B cell (primary cell): ENCODE measurements around the gene ENDOV. TPM values are rescaled to one million over a fixed set of nuclear protein-coding genes. Genes with fewer than 3 reads are reported as not detected.

Source experiments
- ATAC-seq: fragments of 200-7000 bp; cut with Tn5 transposase; one replicate; pipeline ENCODE4 v1.10.0; 2021; ENCODE audit warnings: low read depth, mild to moderate bottlenecking, moderate number of reproducible peaks, moderate library complexity
- CTCF ChIA-PET: fragments of 350-600 bp; sonication (Branson Sonifier 250); formaldehyde crosslinking; loops from one replicate; lab custom pipeline; 2021; ENCODE audit warnings: antibody characterized with exemption, inconsistent platforms; lab: Charles Lee
- POLR2A ChIA-PET: fragments of 350-600 bp; sonication (Branson Sonifier 250); formaldehyde crosslinking; loops from one replicate; lab custom pipeline; 2021; ENCODE audit warnings: antibody characterized with exemption; lab: Charles Lee
- DNase-seq: peaks from one replicate; pipeline ENCODE4 v3.0.0; 2013
- H2AFZ ChIP-seq: 2 replicates; pipeline ENCODE4 v1.6.1; 2012; ENCODE audit warnings: mild to moderate bottlenecking, low read depth, low read length; ENCODE audit not compliant: insufficient read depth, poor library complexity, severe bottlenecking
- H3K27ac ChIP-seq, 2 donors: 1 replicate in 1 of 2; 2 replicates in 1 of 2; pipeline ENCODE4 v1.5.1; 2012 to 2013; ENCODE audit warnings: low read length in 2 of 2, mild to moderate bottlenecking in 2 of 2, moderate library complexity in 1 of 2
- H3K27me3 ChIP-seq, 4 experiments: fragments of 200-600 bp in 1 of 4; sonication (generic) in 1 of 4; replicated peaks in 1 of 4; 1 replicate in 2 of 4; 2 replicates in 2 of 4; pipeline versions ENCODE4 v1.6.1 to v1.7.0; 2013 to 2016; ENCODE audit warnings: low read length in 3 of 4, mild to moderate bottlenecking in 2 of 4, mixed read lengths in 1 of 4, moderate library complexity in 1 of 4; ENCODE audit not compliant: insufficient read depth in 4 of 4, control insufficient read depth in 3 of 4; ENCODE audit errors: control extremely low read depth in 1 of 4
- H3K36me3 ChIP-seq, 2 experiments: replicated peaks in 1 of 2; 1 replicate in 1 of 2; 2 replicates in 1 of 2; pipeline versions ENCODE4 v1.6.1 to v1.7.1; 2013; ENCODE audit warnings: low read length in 1 of 2; ENCODE audit not compliant: insufficient read depth in 2 of 2, control insufficient read depth in 1 of 2; ENCODE audit errors: control extremely low read depth in 1 of 2, extremely low read depth in 1 of 2
- H3K4me1 ChIP-seq, 2 donors: fragments of 200-600 bp in 1 of 2; sonication (generic) in 1 of 2; 1 replicate in 1 of 2; 2 replicates in 1 of 2; pipeline versions ENCODE4 v1.5.1 to v1.6.1; 2013 to 2017; ENCODE audit warnings: low read length in 2 of 2; ENCODE audit not compliant: control insufficient read depth in 2 of 2, insufficient read depth in 2 of 2
- H3K4me2 ChIP-seq: replicated peaks from 2 replicates; pipeline ENCODE3; 2012; ENCODE audit warnings: mild to moderate bottlenecking, low read depth, low read length; ENCODE audit not compliant: poor library complexity, severe bottlenecking
- H3K4me3 ChIP-seq, 5 experiments: fragments of 200-600 bp in 1 of 5; sonication (generic) in 1 of 5; 1 replicate in 3 of 5; 2 replicates in 2 of 5; pipeline versions ENCODE4 v1.5.1 to v1.7.0; 2011 to 2016; ENCODE audit warnings: low read length in 4 of 5, mild to moderate bottlenecking in 4 of 5, low read depth in 2 of 5, control low read depth in 1 of 5, moderate library complexity in 1 of 5; ENCODE audit not compliant: insufficient read depth in 1 of 5; ENCODE audit errors: control extremely low read depth in 1 of 5, extremely low read depth in 1 of 5
- H3K79me2 ChIP-seq: fragments of 200-600 bp; sonication (generic); one replicate; pipeline ENCODE4 v1.6.0; 2016; ENCODE audit warnings: low read length; ENCODE audit not compliant: control insufficient read depth, insufficient read depth
- H3K9ac ChIP-seq: fragments of 200-600 bp; sonication (generic); 2 replicates; pipeline ENCODE4 v1.6.1; 2017; ENCODE audit warnings: mild to moderate bottlenecking, low read length, moderate library complexity
- H3K9me3 ChIP-seq, 3 donors: one replicate each; pipeline versions ENCODE4 v1.6.1 to v1.7.1; 2013; ENCODE audit warnings: low read length in 2 of 3; ENCODE audit not compliant: control insufficient read depth in 2 of 3, insufficient read depth in 1 of 3; ENCODE audit errors: control extremely low read depth in 1 of 3
- H4K20me1 ChIP-seq: 2 replicates; pipeline ENCODE4 v1.6.0; 2012; ENCODE audit warnings: mild to moderate bottlenecking, low read length; ENCODE audit not compliant: insufficient read depth, control insufficient read depth, poor library complexity, severe bottlenecking
- H3K27ac Mint-ChIP-seq: one replicate; pipeline ENCODE4 v1.8.0; 2021; ENCODE audit warnings: mixed read lengths
- H3K27me3 Mint-ChIP-seq: one replicate; pipeline ENCODE4 v1.8.0; 2021; ENCODE audit warnings: mixed read lengths
- H3K4me1 Mint-ChIP-seq: one replicate; pipeline ENCODE4 v1.8.0; 2021; ENCODE audit warnings: mixed read lengths
- H3K4me3 Mint-ChIP-seq: one replicate; pipeline ENCODE4 v1.8.0; 2021; ENCODE audit warnings: mixed read lengths
- H3K9me3 Mint-ChIP-seq: one replicate; pipeline ENCODE4 v1.8.0; 2022; ENCODE audit warnings: mixed read lengths; ENCODE audit not compliant: insufficient read depth
- CTCF ChIP-seq: fragments of 200-600 bp; IDR thresholded peaks from one replicate; pipeline ENCODE4 v1.8.0; 2022; ENCODE audit warnings: antibody characterized with exemption, mild to moderate bottlenecking
- EZH2 ChIP-seq: IDR thresholded peaks from 2 replicates; pipeline ENCODE4 v1.6.1; 2012; ENCODE audit warnings: borderline replicate concordance, low read depth, mild to moderate bottlenecking, moderate library complexity, low read length; ENCODE audit not compliant: insufficient read depth, poor library complexity, severe bottlenecking
- WGBS: methylation state at CpG from one replicate; pipeline ENCODE4 v1.1.5; 2013; ENCODE audit warnings: missing lambda C conversion rate; ENCODE audit not compliant: insufficient coverage; 5-methylcytosine and 5-hydroxymethylcytosine counted together
- intact Hi-C: fragments of 100-400 bp; cut with micrococcal nuclease; formaldehyde crosslinking; loops from one replicate; pipeline ENCODE4 v1.10.0; 2022
- polyA plus RNA-seq: library from polyadenylated mRNA; depleted of rRNA; stranded (reverse); fragments of >200 nt; gene quantifications from 2 replicates; pipeline ENCODE4 v1.2.3, GENCODE V29; 2012
- total RNA-seq, 2 donors: library from RNA; stranded (reverse); fragments of 120-200 nt in 1 of 2; gene quantifications; 1 replicate in 1 of 2; 2 replicates in 1 of 2; pipeline versions ENCODE4 v1.2.3 to v1.2.4, GENCODE V29; 2013 to 2022

Gene ENDOV
- total and polyA plus RNA-seq, 2 donors (not counting 1 experiment from before 2014, with no cell fraction given): 25.3 to 49.5 TPM

GRCh38 chr17:80422276-80422675 lies 7.3 kb downstream of the ENDOV start:
- H3K36me3 ChIP-seq: peaks cover 0 to 11% of the 10 kb centered on the region in 2 experiments
- H3K79me2 ChIP-seq: peaks cover 8% of the 10 kb centered on the region
- POLR2A ChIA-PET: no interaction called here
- no peaks in the 10 kb centered on the region for H3K27me3 Mint-ChIP-seq
- DNase-seq: no peak
- no peak for ATAC-seq
- TF ChIP-seq CTCF: no peak
- no peak for TF ChIP-seq EZH2
- peaks cover 0 to 3% (median 0%) of the 10 kb centered on the region in 4 experiments for H3K27me3 ChIP-seq
- no peaks in the 10 kb centered on the region for H4K20me1 ChIP-seq
- no peak overlapping the region for H3K4me2 ChIP-seq
- no peak overlapping the region for H3K27ac Mint-ChIP-seq
- no peaks in the 10 kb centered on the region for H3K9me3 Mint-ChIP-seq
- no peak overlapping the region for H3K9ac ChIP-seq
- peaks cover 32% of the 10 kb centered on the region for H3K4me1 Mint-ChIP-seq
- 94% methylated on average over 18 of the region's 18 CpGs for WGBS
- no peaks in the 10 kb centered on the region for H3K9me3 ChIP-seq
- H2AFZ ChIP-seq: no peak overlapping the region
- no peak overlapping the region for H3K27ac ChIP-seq
- CTCF ChIA-PET: interaction anchor here (6.7 kb wide), 1 partner anchor 153 kb away, joined by 75 read pairs; no protein-coding TSS in a partner anchor
- H3K4me3 Mint-ChIP-seq: no peak overlapping the region
- H3K4me3 ChIP-seq: no peak overlapping the region
- intact Hi-C loops: no loop called here
- H3K4me1 ChIP-seq: peaks cover 37 to 39% of the 10 kb centered on the region in 2 donors

- Histone ChIP-seq H3K36me3 (peaks cover 0 to 8% of the 10 kb centered on the region in 2 experiments), H3K79me2 (peaks cover 3% of the 10 kb centered on the region), H4K20me1 (no peaks in the 10 kb centered on the region), H2AFZ (no peak overlapping the region), H3K9me3 (no peaks in the 10 kb centered on the region), H3K4me1 (peaks cover 37 to 39% of the 10 kb centered on the region in 2 donors), H3K4me2 (no peak overlapping the region), H3K9ac (no peak overlapping the region), H3K27ac (no peak overlapping the region), H3K4me3 (no peak overlapping the region), H3K27me3 (peaks cover 0 to 3% (median 0%) of the 10 kb centered on the region in 4 experiments)
- no peaks in the 10 kb centered on the region for H3K9me3 Mint-ChIP-seq
- ATAC-seq: no peak
- peaks cover 30% of the 10 kb centered on the region for H3K4me1 Mint-ChIP-seq
- ChIA-PET POLR2A (no interaction called here), CTCF (interaction anchor here (6.7 kb wide), 1 partner anchor 153 kb away, joined by 75 read pairs; no protein-coding TSS in a partner anchor)
- intact Hi-C loops: no loop called here
- no peak for TF ChIP-seq CTCF
- TF ChIP-seq EZH2: no peak
- H3K27me3 Mint-ChIP-seq: no peaks in the 10 kb centered on the region
- no peak overlapping the region for H3K27ac Mint-ChIP-seq
- WGBS: 85% methylated on average over 17 of the region's 20 CpGs
- no peak for DNase-seq
- no peak overlapping the region for H3K4me3 Mint-ChIP-seq
Observed at GRCh38 chr17:80422981-80423380, 8.0 kb downstream of the ENDOV start.
